Activated CD4-positive, alpha-beta T cell treated with anti-CD3 and anti-CD28 coated beads, Interleukin-2, amount 50 U/mL, for 24 hours (primary cell): ENCODE measurements around the gene NUDT14.

Source experiments
- DNase-seq, 2 donors: peaks; one replicate each; pipeline ENCODE4 v3.0.0-alpha.2; 2020; ENCODE audit warnings: low read depth in 1 of 2, low spot score in 1 of 2

NUDT14 gene

GRCh38 chr14:105199093-105199492, 18.0 kb upstream of the NUDT14 start:
- no peak for DNase-seq

- no peak for DNase-seq
Observed at GRCh38 chr14:105198588-105198987, 17.5 kb upstream of the NUDT14 start.

GRCh38 chr14:105197211-105197641, 16.1 kb upstream of the NUDT14 start:
- DNase-seq, result no peak

- DNase-seq, result no peak
Observed at GRCh38 chr14:105196265-105196960, 15.3 kb upstream of the NUDT14 start.

- no peak for DNase-seq
Observed at GRCh38 chr14:105195522-105196264, 14.6 kb upstream of the NUDT14 start.

- DNase-seq, result no peak
Observed at GRCh38 chr14:105195051-105195450, 13.9 kb upstream of the NUDT14 start.

- no peak for DNase-seq
Observed at GRCh38 chr14:105193916-105194782, 13.0 kb upstream of the NUDT14 start.

- no peak for DNase-seq
Observed at GRCh38 chr14:105192866-105193731, 12.0 kb upstream of the NUDT14 start.

GRCh38 chr14:105187935-105188524, 6.9 kb upstream of the NUDT14 start:
- DNase-seq, result no peak

- DNase-seq, result no peak
Observed at GRCh38 chr14:105187116-105187515, 6.0 kb upstream of the NUDT14 start.

- no peak for DNase-seq
Observed at GRCh38 chr14:105185973-105186372, 4.9 kb upstream of the NUDT14 start.

- no peak for DNase-seq
Observed at GRCh38 chr14:105185001-105185400, 3.9 kb upstream of the NUDT14 start.

- DNase-seq, result no peak
Observed at GRCh38 chr14:105184461-105184860, 3.3 kb upstream of the NUDT14 start.

- DNase-seq, result no peak
Observed at GRCh38 chr14:105182296-105183020, 1.3 kb upstream of the NUDT14 start.

GRCh38 chr14:105181549-105182295, 610 bp upstream of the NUDT14 start:
- DNase-seq, result no peak

GRCh38 chr14:105179191-105179590, 1.9 kb downstream of the NUDT14 start:
- no peak for DNase-seq

GRCh38 chr14:105178868-105179140, 2.3 kb downstream of the NUDT14 start:
- DNase-seq, result no peak

- no peak for DNase-seq
Observed at GRCh38 chr14:105178069-105178867, 2.8 kb downstream of the NUDT14 start.
